Nephron (organoid): ENCODE measurements around the gene SLC8A2.

ENCODE experiments used
- H3K27ac Mint-ChIP-seq, 3 experiments: 2 replicates each; pipeline ENCODE4 v1.8.0; 2020; ENCODE audit warnings: mixed read lengths in 3 of 3, mild to moderate bottlenecking in 2 of 3, moderate library complexity in 1 of 3
- H3K27me3 Mint-ChIP-seq: 2 replicates; pipeline ENCODE4 v1.8.0; 2021; ENCODE audit warnings: low read depth, mild to moderate bottlenecking, moderate library complexity, mixed read lengths
- H3K36me3 Mint-ChIP-seq: 2 replicates; pipeline ENCODE4 v1.8.0; 2020; ENCODE audit warnings: low read depth, mixed read lengths
- H3K4me1 Mint-ChIP-seq: 2 replicates; pipeline ENCODE4 v1.8.0; 2020; ENCODE audit warnings: mixed read lengths
- H3K4me3 Mint-ChIP-seq, 3 experiments: 2 replicates each; pipeline ENCODE4 v1.8.0; 2020; ENCODE audit warnings: mild to moderate bottlenecking in 3 of 3, mixed read lengths in 3 of 3, moderate library complexity in 2 of 3
- H3K9me3 Mint-ChIP-seq: 2 replicates; pipeline ENCODE4 v1.8.0; 2020; ENCODE audit warnings: mixed read lengths
- TF ChIP-seq, protein P1 (sequence below), 3 experiments: fragments of 200-600 bp; sonication (generic); IDR thresholded peaks; one replicate each; pipeline ENCODE4 v1.5.0; 2021; ENCODE audit warnings: antibody characterized with exemption in 3 of 3; ENCODE audit not compliant: unreplicated experiment in 3 of 3

Gene SLC8A2

DNA sequence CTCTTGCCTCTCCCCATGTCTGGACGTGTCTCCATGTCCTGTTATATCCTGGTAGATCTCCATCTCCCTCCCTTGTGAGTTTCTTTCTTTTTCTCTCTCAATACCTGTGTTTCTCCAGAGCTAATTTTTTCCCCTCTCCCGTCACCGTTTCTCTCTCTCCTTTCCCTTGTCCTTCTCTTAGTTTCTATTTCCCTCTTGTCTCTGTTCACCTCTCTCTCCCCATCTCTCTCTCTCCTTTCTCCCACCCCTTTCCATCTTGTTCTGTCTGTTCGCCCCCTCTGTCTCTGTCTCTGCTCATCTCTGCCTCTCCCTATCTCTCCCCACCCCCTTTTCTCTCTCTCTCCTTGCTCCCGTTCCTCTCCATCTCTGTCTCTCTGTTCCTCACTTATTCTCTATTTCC is 13.0 kb downstream of the SLC8A2 start:
- H3K4me3 Mint-ChIP-seq = no peak overlapping the region
- peaks cover 46% of the 10 kb centered on the region for H3K27me3 Mint-ChIP-seq
- no peaks in the 10 kb centered on the region for H3K36me3 Mint-ChIP-seq
- H3K9me3 Mint-ChIP-seq = peaks cover 18% of the 10 kb centered on the region
- no peak overlapping the region for H3K27ac Mint-ChIP-seq
- no peaks in the 10 kb centered on the region for H3K4me1 Mint-ChIP-seq
- TF ChIP-seq, protein P1, sequence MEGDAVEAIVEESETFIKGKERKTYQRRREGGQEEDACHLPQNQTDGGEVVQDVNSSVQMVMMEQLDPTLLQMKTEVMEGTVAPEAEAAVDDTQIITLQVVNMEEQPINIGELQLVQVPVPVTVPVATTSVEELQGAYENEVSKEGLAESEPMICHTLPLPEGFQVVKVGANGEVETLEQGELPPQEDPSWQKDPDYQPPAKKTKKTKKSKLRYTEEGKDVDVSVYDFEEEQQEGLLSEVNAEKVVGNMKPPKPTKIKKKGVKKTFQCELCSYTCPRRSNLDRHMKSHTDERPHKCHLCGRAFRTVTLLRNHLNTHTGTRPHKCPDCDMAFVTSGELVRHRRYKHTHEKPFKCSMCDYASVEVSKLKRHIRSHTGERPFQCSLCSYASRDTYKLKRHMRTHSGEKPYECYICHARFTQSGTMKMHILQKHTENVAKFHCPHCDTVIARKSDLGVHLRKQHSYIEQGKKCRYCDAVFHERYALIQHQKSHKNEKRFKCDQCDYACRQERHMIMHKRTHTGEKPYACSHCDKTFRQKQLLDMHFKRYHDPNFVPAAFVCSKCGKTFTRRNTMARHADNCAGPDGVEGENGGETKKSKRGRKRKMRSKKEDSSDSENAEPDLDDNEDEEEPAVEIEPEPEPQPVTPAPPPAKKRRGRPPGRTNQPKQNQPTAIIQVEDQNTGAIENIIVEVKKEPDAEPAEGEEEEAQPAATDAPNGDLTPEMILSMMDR (IDR thresholded peaks at IDR 0.05; ENCODE audit: unreplicated experiment in 3 of 3) = no peak

DNA sequence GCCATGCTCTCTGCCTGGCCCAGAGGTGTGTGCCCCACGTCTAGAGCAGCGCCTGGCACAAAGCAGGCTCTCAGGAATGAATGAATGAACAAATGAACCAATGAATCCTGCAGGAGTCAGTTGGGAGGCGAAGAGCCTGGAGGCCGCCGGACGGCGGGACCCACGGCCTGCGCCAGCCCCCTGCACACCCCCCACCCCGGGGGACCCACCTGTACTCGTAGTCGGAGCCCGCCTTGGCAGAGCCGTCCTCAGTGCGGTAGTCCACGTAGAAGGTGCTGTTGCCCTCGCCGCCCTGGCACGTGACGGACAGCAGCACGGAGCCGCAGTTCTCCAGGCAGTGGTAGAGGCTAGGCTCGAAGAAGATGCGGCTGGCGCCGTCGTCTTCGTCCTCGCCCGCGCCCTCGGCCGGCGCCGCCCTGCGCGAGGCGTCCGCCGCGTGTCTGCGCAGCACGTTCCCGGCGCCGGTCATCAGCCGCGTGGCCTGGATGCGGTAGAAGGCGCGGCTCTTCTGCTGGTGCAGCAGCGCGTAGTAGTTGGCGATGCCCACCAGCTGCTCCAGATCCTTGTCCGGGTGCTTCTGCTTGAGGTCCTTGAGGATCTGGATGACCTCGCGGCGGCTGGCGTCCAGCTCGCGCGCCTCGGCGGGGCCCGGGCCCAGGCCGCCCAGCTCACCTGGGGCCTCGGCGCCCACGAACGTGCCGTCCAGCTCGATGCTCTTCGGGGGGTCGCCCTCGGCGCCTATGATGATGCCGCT is 14.8 kb downstream of the SLC8A2 start:
- Mint-ChIP-seq H3K4me3 (no peak overlapping the region), H3K4me1 (no peaks in the 10 kb centered on the region), H3K9me3 (peaks cover 18% of the 10 kb centered on the region), H3K36me3 (no peaks in the 10 kb centered on the region), H3K27me3 (peaks cover 42% of the 10 kb centered on the region), H3K27ac (no peak overlapping the region)
- TF ChIP-seq, protein P1 (IDR thresholded peaks at IDR 0.05; ENCODE audit: unreplicated experiment in 3 of 3) = no peak

DNA sequence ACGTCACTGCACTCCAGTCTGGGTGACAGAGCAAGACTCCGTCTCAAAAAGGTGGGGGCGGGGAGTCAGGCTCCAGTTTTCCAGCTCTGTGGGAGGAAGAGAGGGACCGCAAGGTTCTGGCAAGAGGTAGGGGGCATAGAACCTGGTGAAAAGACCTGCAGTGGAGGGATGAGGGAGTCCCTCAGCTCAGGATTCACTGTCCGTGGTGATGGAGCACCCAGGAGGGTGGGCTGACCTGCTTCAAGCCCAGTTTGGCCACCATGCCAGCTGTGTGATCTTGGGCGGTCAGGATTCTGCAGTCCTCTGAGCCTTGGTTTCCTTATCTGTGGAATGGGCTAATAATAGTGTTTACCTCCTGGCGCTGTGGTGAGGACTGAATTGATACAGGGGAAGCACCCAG is 21.2 kb downstream of the SLC8A2 start:
- TF ChIP-seq, protein P1 (IDR thresholded peaks at IDR 0.05; ENCODE audit: unreplicated experiment in 3 of 3) = no peak
- Mint-ChIP-seq H3K9me3 (peaks cover 19% of the 10 kb centered on the region), H3K27ac (no peak overlapping the region), H3K4me1 (peaks cover 12% of the 10 kb centered on the region), H3K36me3 (no peaks in the 10 kb centered on the region), H3K27me3 (peaks cover 83% of the 10 kb centered on the region), H3K4me3 (no peak overlapping the region)

GRCh38 chr19:47448360-47448727 is 23.3 kb downstream of the SLC8A2 start:
- TF ChIP-seq, protein P1 (IDR thresholded peaks at IDR 0.05; ENCODE audit: unreplicated experiment in 3 of 3) = no peak

DNA sequence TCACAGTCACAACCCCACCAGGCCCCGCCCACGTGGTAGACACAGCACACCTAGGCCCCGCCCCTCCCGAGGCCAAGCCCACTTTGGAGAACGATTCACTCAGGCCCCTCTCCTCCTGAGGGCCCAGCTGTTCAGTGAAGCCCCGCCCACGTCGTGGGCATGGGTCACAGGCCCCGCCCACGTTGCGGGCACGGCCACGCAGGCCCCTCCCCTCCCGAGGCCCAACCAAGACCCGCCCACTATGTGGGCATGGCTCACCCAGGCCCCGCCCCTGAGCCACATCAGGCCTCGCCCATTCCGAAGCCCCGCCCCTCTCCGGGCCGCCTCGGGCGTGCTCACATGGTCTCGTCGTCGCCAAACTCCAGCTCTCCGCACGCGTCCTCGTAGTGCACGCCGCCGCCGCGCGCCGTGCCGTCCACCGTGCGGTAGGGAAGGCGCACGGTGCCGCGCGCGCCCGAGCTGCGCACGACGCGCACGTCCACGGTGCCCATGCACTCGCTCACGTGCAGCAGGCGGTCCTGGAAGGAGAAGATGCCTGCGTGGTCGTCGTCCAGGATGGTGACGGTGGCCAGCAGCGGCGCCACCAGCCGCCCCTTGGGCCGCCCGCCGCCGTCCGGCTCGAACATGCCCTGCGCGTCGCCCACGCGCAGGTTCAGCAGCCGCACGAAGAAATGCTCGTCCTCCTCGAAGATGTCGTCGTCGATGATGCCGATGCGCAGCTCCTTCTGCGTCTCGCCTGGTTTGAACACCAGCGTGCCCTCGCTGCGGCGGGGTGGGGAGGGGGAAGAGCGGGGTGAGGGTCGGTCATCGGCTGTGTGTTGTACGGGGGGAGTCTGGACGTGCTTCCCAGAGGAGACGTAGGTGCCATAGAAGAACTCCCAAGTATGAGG is 24.0 kb downstream of the SLC8A2 start:
- H3K36me3 Mint-ChIP-seq = no peaks in the 10 kb centered on the region
- peaks cover 15% of the 10 kb centered on the region for H3K4me1 Mint-ChIP-seq
- peaks cover 6% of the 10 kb centered on the region for H3K9me3 Mint-ChIP-seq
- peak overlapping the region in 2 of 3 experiments; percentile 37 to 49 for H3K4me3 Mint-ChIP-seq
- H3K27ac Mint-ChIP-seq = no peak overlapping the region
- TF ChIP-seq, protein P1 (IDR thresholded peaks at IDR 0.05; ENCODE audit: unreplicated experiment in 3 of 3) = no peak
- H3K27me3 Mint-ChIP-seq = peaks cover 95% of the 10 kb centered on the region

More at GRCh38 chr19:47448360-47448727, 23.3 kb downstream of the SLC8A2 start:
- no peak overlapping the region for H3K4me3 Mint-ChIP-seq
- no peak overlapping the region for H3K27ac Mint-ChIP-seq
- H3K36me3 Mint-ChIP-seq = no peaks in the 10 kb centered on the region
- H3K9me3 Mint-ChIP-seq = peaks cover 6% of the 10 kb centered on the region
- peaks cover 89% of the 10 kb centered on the region for H3K27me3 Mint-ChIP-seq
- peaks cover 15% of the 10 kb centered on the region for H3K4me1 Mint-ChIP-seq
